Nephron progenitor cell (in vitro differentiated cells): ENCODE data around the gene KBTBD3.

Experiments
- DNase-seq: peaks from one replicate; pipeline ENCODE4 v3.0.0; 2021
- H3K27ac Mint-ChIP-seq: 2 replicates; pipeline ENCODE4 v1.8.0; 2021; ENCODE audit warnings: mild to moderate bottlenecking, moderate library complexity, mixed read lengths
- H3K27me3 Mint-ChIP-seq: 2 replicates; pipeline ENCODE4 v1.8.0; 2021; ENCODE audit warnings: mild to moderate bottlenecking, low read depth, mixed read lengths; ENCODE audit not compliant: poor library complexity
- H3K36me3 Mint-ChIP-seq: 2 replicates; pipeline ENCODE4 v1.8.0; 2021; ENCODE audit warnings: low read depth, mixed read lengths
- H3K4me1 Mint-ChIP-seq: 2 replicates; pipeline ENCODE4 v1.8.0; 2021; ENCODE audit warnings: mixed read lengths
- H3K4me3 Mint-ChIP-seq: 2 replicates; pipeline ENCODE4 v1.8.0; 2021; ENCODE audit warnings: mild to moderate bottlenecking, moderate library complexity, mixed read lengths
- H3K9me3 Mint-ChIP-seq: 2 replicates; pipeline ENCODE4 v1.8.0; 2021; ENCODE audit warnings: mild to moderate bottlenecking, moderate library complexity, mixed read lengths
- TF ChIP-seq, protein P1 (sequence below): fragments of 200-600 bp; sonication (generic); IDR thresholded peaks from 2 replicates; pipeline ENCODE4 v1.5.0; 2021; ENCODE audit warnings: antibody characterized with exemption

The KBTBD3 gene

DNA sequence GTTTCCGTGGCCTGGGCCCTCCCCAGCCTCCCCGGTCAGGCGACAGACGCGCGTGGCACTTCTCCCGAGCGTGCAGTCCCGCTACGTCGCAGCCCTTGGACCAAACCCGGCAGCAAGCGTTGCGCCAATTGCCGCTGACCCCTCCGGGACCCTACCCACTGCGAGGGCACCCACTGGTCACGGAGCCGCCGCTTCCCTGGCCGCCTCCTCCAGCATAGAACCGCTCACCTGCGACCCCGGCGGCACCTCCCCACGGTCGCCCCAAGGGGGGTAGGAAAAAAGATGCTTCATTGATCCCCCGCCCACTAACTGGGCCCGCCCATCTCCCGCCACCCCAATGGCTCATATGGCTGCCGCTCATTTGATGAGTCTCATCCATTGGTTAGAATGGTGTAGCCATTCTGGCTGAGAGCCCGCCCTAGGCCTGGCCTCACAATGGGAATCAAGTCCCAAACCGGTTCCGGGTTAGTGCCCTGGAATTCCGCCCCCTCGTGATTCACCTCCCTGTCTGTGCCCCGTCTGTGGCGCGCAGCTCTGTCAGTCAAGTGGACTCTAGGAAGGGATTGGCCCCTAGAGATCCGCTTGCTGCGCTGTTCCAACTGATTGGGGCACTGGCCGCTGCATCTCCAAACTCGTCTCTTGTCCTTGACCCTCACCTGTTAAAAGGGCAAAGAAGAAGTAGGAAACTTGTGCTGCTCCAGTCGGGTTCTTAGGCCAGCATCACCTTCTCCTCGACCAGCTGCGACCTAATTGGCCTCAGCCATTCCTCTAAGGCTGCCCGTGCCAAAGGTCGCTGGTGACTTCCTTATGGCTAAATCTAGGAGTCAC is 55.0 kb downstream of the KBTBD3 start, which contains the start of gene MSANTD4:
MSANTD4 (minus strand) TSS at position 274 of the 828 bp plus-strand sequence. CDS start 11,323 bp downstream, outside the sequence.
- peaks cover 6% of the 10 kb centered on the region for H3K9me3 Mint-ChIP-seq
- H3K36me3 Mint-ChIP-seq, result peaks cover 14% of the 10 kb centered on the region
- H3K4me3 Mint-ChIP-seq, result peak within 1 kb of the TSS; percentile 96

DNA sequence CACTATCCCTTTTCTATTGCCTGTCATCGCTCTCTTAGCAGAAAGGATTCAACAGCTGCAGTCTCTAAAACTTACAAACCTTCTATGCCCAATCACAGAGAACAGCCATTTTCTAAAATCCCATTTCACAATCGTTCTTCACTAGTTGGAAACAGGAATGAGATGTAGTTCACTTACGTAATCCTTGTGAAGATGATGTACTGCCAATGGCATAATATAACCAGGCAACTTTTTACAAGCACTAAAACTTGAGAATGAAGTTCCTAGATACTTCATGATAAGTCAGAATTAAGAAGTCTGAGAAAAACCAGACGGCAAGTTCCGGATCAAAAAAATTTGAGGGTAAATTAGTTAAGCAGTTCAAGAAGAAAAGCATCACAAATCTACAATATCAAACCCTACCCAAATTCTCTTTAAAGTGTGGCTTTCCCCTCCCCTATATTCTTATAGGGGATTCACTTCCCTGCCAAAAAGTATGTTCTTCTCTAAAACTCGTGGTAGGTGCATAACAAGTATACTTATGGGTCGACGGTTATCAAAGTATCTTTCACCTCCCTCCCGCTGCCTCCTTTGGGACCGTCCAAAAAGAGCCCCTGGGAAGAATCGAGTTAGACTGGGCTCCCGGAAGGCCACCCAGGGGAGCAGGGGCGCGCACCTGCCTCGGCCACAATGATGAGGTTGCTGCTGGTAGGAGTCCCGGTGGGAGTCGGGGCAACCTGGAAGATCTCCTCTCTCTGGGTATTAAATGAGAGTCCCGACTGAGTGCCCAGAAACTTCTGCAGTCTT is 55.8 kb downstream of the KBTBD3 start:
- H3K4me1 Mint-ChIP-seq, result peaks cover 45% of the 10 kb centered on the region
- no peaks in the 10 kb centered on the region for H3K9me3 Mint-ChIP-seq
- H3K27me3 Mint-ChIP-seq, result no peaks in the 10 kb centered on the region
- peak overlapping the region; percentile 97 for H3K27ac Mint-ChIP-seq
- TF ChIP-seq, protein P1, sequence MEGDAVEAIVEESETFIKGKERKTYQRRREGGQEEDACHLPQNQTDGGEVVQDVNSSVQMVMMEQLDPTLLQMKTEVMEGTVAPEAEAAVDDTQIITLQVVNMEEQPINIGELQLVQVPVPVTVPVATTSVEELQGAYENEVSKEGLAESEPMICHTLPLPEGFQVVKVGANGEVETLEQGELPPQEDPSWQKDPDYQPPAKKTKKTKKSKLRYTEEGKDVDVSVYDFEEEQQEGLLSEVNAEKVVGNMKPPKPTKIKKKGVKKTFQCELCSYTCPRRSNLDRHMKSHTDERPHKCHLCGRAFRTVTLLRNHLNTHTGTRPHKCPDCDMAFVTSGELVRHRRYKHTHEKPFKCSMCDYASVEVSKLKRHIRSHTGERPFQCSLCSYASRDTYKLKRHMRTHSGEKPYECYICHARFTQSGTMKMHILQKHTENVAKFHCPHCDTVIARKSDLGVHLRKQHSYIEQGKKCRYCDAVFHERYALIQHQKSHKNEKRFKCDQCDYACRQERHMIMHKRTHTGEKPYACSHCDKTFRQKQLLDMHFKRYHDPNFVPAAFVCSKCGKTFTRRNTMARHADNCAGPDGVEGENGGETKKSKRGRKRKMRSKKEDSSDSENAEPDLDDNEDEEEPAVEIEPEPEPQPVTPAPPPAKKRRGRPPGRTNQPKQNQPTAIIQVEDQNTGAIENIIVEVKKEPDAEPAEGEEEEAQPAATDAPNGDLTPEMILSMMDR, result no peak
- no peak for DNase-seq
- H3K36me3 Mint-ChIP-seq, result peaks cover 14% of the 10 kb centered on the region
- peak overlapping the region; percentile 96 for H3K4me3 Mint-ChIP-seq

More for the DNA sequence above, 55.0 kb downstream of the KBTBD3 start, which contains the start of gene MSANTD4:
- peak; percentile 96 for DNase-seq
- Mint-ChIP-seq H3K27ac (peak within 1 kb of the TSS; percentile 97), H3K27me3 (no peaks in the 10 kb centered on the region), H3K4me1 (peaks cover 45% of the 10 kb centered on the region)
- TF ChIP-seq, protein P1, result no peak

DNA sequence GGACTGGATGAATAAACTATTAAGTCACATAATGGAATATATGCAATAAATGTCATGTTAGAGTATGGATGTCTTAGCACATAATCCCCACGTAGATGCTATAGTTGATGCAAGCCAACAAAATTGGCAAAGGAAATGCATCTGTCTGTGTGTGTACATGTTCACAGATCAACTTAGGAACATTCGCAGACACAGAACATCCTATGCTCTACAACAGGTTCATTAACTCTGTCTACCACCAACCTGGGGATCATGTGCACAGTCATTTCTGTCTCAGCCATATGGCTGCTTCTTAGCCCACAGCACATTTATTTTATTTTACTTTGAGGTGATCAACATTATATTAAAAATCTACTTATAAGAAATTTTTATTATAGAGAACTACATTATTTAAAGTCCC is 60.1 kb downstream of the KBTBD3 start:
- H3K36me3 Mint-ChIP-seq, result peaks cover 14% of the 10 kb centered on the region
- DNase-seq, result no peak
- peaks cover 33% of the 10 kb centered on the region for H3K4me1 Mint-ChIP-seq
- no peak overlapping the region for H3K4me3 Mint-ChIP-seq
- TF ChIP-seq, protein P1, result no peak
- H3K27me3 Mint-ChIP-seq, result no peaks in the 10 kb centered on the region
- H3K27ac Mint-ChIP-seq, result no peak overlapping the region
- H3K9me3 Mint-ChIP-seq, result no peaks in the 10 kb centered on the region

DNA sequence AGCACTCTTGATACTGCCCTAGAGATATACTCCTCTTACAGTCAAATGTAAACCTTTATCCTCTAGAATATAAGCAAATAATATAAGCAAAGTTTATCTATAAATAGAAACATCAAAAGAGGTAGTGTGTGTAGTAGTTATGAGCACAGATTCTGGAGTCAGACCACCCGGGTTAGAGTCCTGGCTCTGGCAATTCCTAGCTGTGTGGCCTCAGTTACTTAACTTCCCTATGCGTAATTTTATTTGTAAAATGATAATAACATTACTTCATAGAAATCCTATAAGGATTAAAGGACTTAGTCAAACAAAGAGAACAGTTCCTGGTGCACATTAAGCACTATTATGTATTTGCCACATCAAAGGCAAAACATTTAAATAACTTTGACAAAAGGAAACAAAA is 62.1 kb downstream of the KBTBD3 start:
- Mint-ChIP-seq H3K4me3 (no peak overlapping the region), H3K9me3 (no peaks in the 10 kb centered on the region), H3K4me1 (peaks cover 12% of the 10 kb centered on the region), H3K27ac (no peak overlapping the region), H3K36me3 (peaks cover 28% of the 10 kb centered on the region), H3K27me3 (no peaks in the 10 kb centered on the region)
- TF ChIP-seq, protein P1, result no peak
- DNase-seq, result no peak

DNA sequence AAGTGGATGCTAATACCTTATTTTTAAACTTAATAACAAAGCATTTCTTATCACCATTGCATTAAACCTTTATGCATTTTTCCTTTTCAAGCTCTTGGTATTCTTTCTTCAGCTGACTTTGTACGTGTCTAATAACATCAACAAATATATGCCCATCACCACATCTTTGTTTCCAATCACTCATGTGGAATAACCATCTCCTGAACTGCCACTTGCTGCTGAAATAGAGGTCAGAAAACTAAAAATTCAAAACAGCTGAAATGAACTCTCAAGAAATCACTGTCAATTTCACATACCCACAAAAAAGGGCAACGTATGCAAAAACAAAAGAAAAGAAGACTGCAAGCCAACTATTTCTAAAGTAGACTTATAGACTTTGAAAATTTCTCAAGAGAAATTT is 62.5 kb downstream of the KBTBD3 start:
- Mint-ChIP-seq H3K4me1 (peaks cover 8% of the 10 kb centered on the region), H3K36me3 (peaks cover 28% of the 10 kb centered on the region), H3K27me3 (no peaks in the 10 kb centered on the region), H3K4me3 (no peak overlapping the region), H3K27ac (no peak overlapping the region), H3K9me3 (no peaks in the 10 kb centered on the region)
- TF ChIP-seq, protein P1, result no peak
- DNase-seq, result no peak
